A673 (cell line): ENCODE data around the gene AADACL2.

ENCODE experiments used
- CTCF ChIP-seq: fragments of 300-800, 200-600 bp; sonication (generic); conservative IDR thresholded peaks from 2 replicates; pipeline ENCODE4 v1.5.1; 2017; ENCODE audit warnings: low read depth, mild to moderate bottlenecking, antibody characterized with exemption, low read length, moderate library complexity, mixed read lengths
- EZH2 ChIP-seq: fragments of 200-600 bp; sonication (generic); IDR thresholded peaks from 2 replicates; pipeline ENCODE4 v1.6.1; 2017; ENCODE audit warnings: borderline replicate concordance, low read depth, mild to moderate bottlenecking, mixed read lengths, antibody characterized with exemption, low read length; ENCODE audit not compliant: poor library complexity, severe bottlenecking

GRCh38 chr3:151750678-151751077, 17.0 kb downstream of the AADACL2 start:
- TF ChIP-seq CTCF: no peak
- TF ChIP-seq EZH2: no peak
